Spleen (tissue), 11 donors: Measurements from ENCODE around the gene ASTN1. TPM values are rescaled to one million over a fixed set of nuclear protein-coding genes. Genes with fewer than 3 reads are reported as not detected.
"Not testable (repeated sequence)": the region's sequence is repeated elsewhere in the genome, so short reads cannot be mapped to it uniquely, and the experiment has no call there.

Source experiments
- DNase-seq: peaks from one replicate; pipeline ENCODE4 v3.0.0-alpha.2; 2020
- H3K27ac ChIP-seq, 8 donors: fragments of 200-600 bp; sonication (generic) in 7 of 8; 1 replicate in 4 of 8; 2 replicates in 4 of 8; pipeline versions ENCODE4 v1.5.0 to v1.8.0; 2016 to 2021; ENCODE audit warnings: inconsistent platforms in 4 of 8, mild to moderate bottlenecking in 4 of 8, moderate library complexity in 1 of 8
- H3K27me3 ChIP-seq, 7 donors: fragments of 200-600 bp; sonication (generic) in 6 of 7; replicated peaks in 1 of 7; 1 replicate in 4 of 7; 2 replicates in 3 of 7; pipeline versions ENCODE4 v1.5.0 to v1.8.0; 2016 to 2021; ENCODE audit warnings: inconsistent platforms in 3 of 7, mild to moderate bottlenecking in 1 of 7
- H3K36me3 ChIP-seq, 6 donors: fragments of 200-600 bp; sonication (generic) in 5 of 6; 1 replicate in 4 of 6; 2 replicates in 2 of 6; pipeline versions ENCODE4 v1.5.0 to v1.8.0; 2016 to 2021; ENCODE audit warnings: inconsistent platforms in 2 of 6
- H3K4me1 ChIP-seq, 6 donors: fragments of 200-600 bp; sonication (generic) in 5 of 6; 1 replicate in 3 of 6; 2 replicates in 3 of 6; pipeline versions ENCODE4 v1.5.0 to v1.8.0; 2016 to 2021; ENCODE audit warnings: inconsistent platforms in 3 of 6
- H3K4me3 ChIP-seq, 8 donors: fragments of 200-600 bp; sonication (generic) in 7 of 8; 1 replicate in 4 of 8; 2 replicates in 4 of 8; pipeline versions ENCODE4 v1.5.0 to v1.8.0; 2016 to 2021; ENCODE audit warnings: inconsistent platforms in 4 of 8, mild to moderate bottlenecking in 4 of 8, moderate library complexity in 2 of 8
- H3K9me3 ChIP-seq, 8 donors: fragments of 200-600 bp; sonication (generic) in 7 of 8; 1 replicate in 4 of 8; 2 replicates in 4 of 8; pipeline versions ENCODE4 v1.5.0 to v1.8.0; 2016 to 2021; ENCODE audit warnings: inconsistent platforms in 4 of 8
- CTCF ChIP-seq, 11 experiments: fragments of 200-600 bp in 7 of 11; fragments of 450-650 bp in 4 of 11; sonication (generic) in 4 of 11; IDR thresholded peaks in 8 of 11; conservative IDR thresholded peaks in 3 of 11; 1 replicate in 7 of 11; 2 replicates in 4 of 11; pipeline versions ENCODE4 v1.4.0 to v1.8.0; 2016 to 2021; ENCODE audit warnings: antibody characterized with exemption in 11 of 11, inconsistent platforms in 4 of 11, mild to moderate bottlenecking in 1 of 11
- POLR2A ChIP-seq, 3 donors: fragments of 450-650 bp; IDR thresholded peaks; one replicate each; pipeline ENCODE4 v1.5.1; 2017; ENCODE audit warnings: antibody characterized with exemption in 3 of 3, mild to moderate bottlenecking in 1 of 3
- POLR2AphosphoS5 ChIP-seq, 3 donors: sonication (generic); formaldehyde crosslinking; IDR thresholded peaks; one replicate each; pipeline ENCODE4 v1.5.1; 2017; ENCODE audit warnings: antibody characterized with exemption in 3 of 3
- WGBS, 5 donors: extraction: QIAGEN DNeasy Blood & Tissue Kit in 3 of 5; methylation state at CpG; one replicate each; pipeline versions ENCODE4 v1.1.5 to v1.1.7; 2013 to 2018; 5-methylcytosine and 5-hydroxymethylcytosine counted together
- intact Hi-C: fragments of 100-400 bp; cut with DNase I; formaldehyde crosslinking; loops from one replicate; pipeline ENCODE4 v1.15.0; 2023; ENCODE audit warnings: low total_unique reads
- polyA plus RNA-seq, 3 donors: library from polyadenylated mRNA; stranded (reverse); fragments of 200-250 nt; gene quantifications; one replicate each; pipeline ENCODE4 v1.2.1, GENCODE V29; 2013
- total RNA-seq, 7 donors: library from RNA; depleted of rRNA in 3 of 7; stranded (reverse); fragments of >200 nt in 3 of 7; fragmentation: NEBNext Ultra II Directional in 4 of 7; extraction: Animal tissue kit (Norgen Biotek cat#: 25700) in 4 of 7; gene quantifications; one replicate each; pipeline versions ENCODE4 v1.1.0 to v1.2.1, GENCODE V29; 2016 to 2021
- donor health status: healthy with polysubstance abuse.
- donor health status: DM: no; HTN: no; CAD: no; lungs with moderate emphysema.
- donor health status: DM: no; HTN: no; CAD: no.
- donor health status: Bipolar disorder and iron deficiency.
- donor health status: healthy.
- donor health status: DM: no; HTN: no; CAD: no.
- donor health status: DM: yes; HTN: yes; CAD: no.

Gene ASTN1
- total and polyA plus RNA-seq, 10 donors: 0.56 to 7.5 (median 4.2) TPM

DNA sequence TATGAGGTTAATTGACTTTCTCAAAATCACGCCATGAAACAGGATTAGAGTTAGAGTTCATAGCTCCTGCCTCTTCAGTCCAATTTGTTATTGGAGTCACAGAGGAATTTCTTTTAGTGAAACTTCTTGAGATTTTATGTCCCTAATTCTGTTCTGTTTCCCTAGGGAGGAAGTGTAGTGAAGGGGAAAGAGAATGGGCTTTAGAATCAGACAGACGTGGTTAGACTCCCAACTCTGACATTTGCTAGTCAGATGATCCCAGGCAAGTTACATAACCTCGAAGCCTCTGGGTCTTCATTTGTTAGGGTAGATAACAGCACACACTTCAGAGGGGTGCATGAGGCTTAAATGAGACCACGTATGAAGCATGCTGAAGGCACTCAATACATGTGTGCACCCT is 83.9 kb downstream of the ASTN1 start:
- H3K4me3 ChIP-seq: no peak overlapping the region
- 66 to 80% (median 71%) methylated on average over 4 of the region's 4 CpGs for WGBS, 5 donors
- H3K9me3 ChIP-seq: no peaks in the 10 kb centered on the region
- H3K27me3 ChIP-seq: no peaks in the 10 kb centered on the region
- H3K4me1 ChIP-seq: no peaks in the 10 kb centered on the region
- TF ChIP-seq POLR2AphosphoS5 (IDR thresholded peaks at IDR 0.05) (no peak), CTCF (IDR thresholded peaks at IDR 0.05 in 8 of 11, conservative IDR thresholded peaks at IDR 0.05 in 3 of 11) (no peak), POLR2A (IDR thresholded peaks at IDR 0.05) (no peak)
- DNase-seq: no peak
- H3K36me3 ChIP-seq: no peaks in the 10 kb centered on the region
- no peak overlapping the region for H3K27ac ChIP-seq
- intact Hi-C loops: no loop called here

- no peak for DNase-seq
- H3K4me3 ChIP-seq: no peak overlapping the region
- no peaks in the 10 kb centered on the region for H3K9me3 ChIP-seq
- no peaks in the 10 kb centered on the region for H3K27me3 ChIP-seq
- intact Hi-C loops: no loop called here
- 79 to 86% (median 80%) methylated on average over 4 of the region's 4 CpGs for WGBS, 5 donors
- H3K4me1 ChIP-seq: no peaks in the 10 kb centered on the region
- TF ChIP-seq CTCF (IDR thresholded peaks at IDR 0.05 in 8 of 11, conservative IDR thresholded peaks at IDR 0.05 in 3 of 11) (no peak), POLR2AphosphoS5 (IDR thresholded peaks at IDR 0.05) (no peak), POLR2A (IDR thresholded peaks at IDR 0.05) (no peak)
- no peaks in the 10 kb centered on the region for H3K36me3 ChIP-seq
- no peak overlapping the region for H3K27ac ChIP-seq
Measured at GRCh38 chr1:177077734-177078499, 86.6 kb downstream of the ASTN1 start.

GRCh38 chr1:177077006-177077405 is 87.5 kb downstream of the ASTN1 start:
- TF ChIP-seq POLR2AphosphoS5 (IDR thresholded peaks at IDR 0.05) (no peak), CTCF (IDR thresholded peaks at IDR 0.05 in 8 of 11, conservative IDR thresholded peaks at IDR 0.05 in 3 of 11) (no peak), POLR2A (IDR thresholded peaks at IDR 0.05) (no peak)
- DNase-seq: no peak
- intact Hi-C loops: no loop called here
- 89 to 94% (median 90%) methylated on average over 8 of the region's 8 CpGs for WGBS, 5 donors
- Histone ChIP-seq H3K9me3 (no peaks in the 10 kb centered on the region), H3K27me3 (no peaks in the 10 kb centered on the region), H3K36me3 (no peaks in the 10 kb centered on the region), H3K4me3 (no peak overlapping the region), H3K27ac (no peak overlapping the region), H3K4me1 (no peaks in the 10 kb centered on the region)

GRCh38 chr1:177074811-177075210 is 89.7 kb downstream of the ASTN1 start:
- 91 to 95% (median 92%) methylated on average over 3 of the region's 3 CpGs for WGBS, 5 donors

More at GRCh38 chr1:177074811-177075210, 89.7 kb downstream of the ASTN1 start:
- H3K27ac ChIP-seq, H3K4me3 ChIP-seq, DNase-seq, H3K36me3 ChIP-seq, intact Hi-C loops, H3K4me1 ChIP-seq, H3K27me3 ChIP-seq, H3K9me3 ChIP-seq: not testable (repeated sequence)
